NCI-H2029 treated with DMSO at 0.1 percent for 48 hours (cell line): ENCODE data around the gene OR5M10.
"Not testable (repeated sequence)": the region's sequence is repeated elsewhere in the genome, so short reads cannot be mapped to it uniquely, and the experiment has no call there.

Experiments
- DNase-seq: peaks from one replicate; lab custom pipeline; 2025; lab: John Stamatoyannopoulos, UW

Gene OR5M10

GRCh38 chr11:56577621-56578020, at the start of gene OR5M10:
Gene OR5M10, minus strand, starts transcription at chr11:56577721. Its CDS starts 0 bp downstream, at chr11:56577721.
- no peak for DNase-seq

- no peak for DNase-seq
Observed at GRCh38 chr11:56625946-56626345, 48.4 kb upstream of the OR5M10 start.

DNA sequence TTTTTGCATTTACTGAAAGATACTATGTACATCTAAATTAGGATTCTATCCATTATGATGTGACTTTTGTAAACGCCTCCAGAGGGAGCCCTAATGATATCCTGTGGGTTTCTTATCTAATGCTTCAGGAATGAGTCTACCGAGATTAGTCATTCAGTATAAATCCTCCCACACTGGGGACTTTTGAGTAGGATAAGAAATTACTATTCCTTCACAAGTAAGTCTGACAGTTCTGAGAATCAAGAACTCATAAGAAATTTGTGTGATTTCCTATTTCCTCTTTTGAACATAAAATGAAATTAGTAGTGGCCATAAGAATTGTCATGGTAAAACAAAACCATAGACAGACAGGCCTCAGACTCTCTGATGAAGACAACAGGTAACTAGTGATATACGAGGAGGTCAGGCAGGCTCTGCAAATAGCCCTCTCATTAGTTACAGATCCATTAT, 47.2 kb upstream of the OR5M10 start:
- no peak for DNase-seq

DNA sequence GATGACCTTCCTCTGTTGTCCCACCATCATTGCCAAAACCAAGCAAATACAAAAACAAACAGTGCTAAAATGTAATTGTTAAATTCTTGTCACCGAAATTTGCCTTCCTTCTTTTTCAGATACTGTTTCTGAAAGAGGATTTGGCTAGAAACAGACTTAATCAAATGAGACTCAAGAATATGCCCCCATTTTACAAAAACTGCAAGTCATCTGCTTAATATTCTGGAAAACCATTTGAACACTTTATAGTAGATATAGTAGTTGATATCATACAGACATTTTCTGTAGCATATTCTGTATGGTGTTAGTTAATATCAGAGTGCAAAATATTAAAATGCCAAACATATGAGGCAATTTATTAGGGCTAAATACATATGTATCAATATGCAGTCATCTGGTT, 33.7 kb upstream of the OR5M10 start:
- DNase-seq = no peak

DNA sequence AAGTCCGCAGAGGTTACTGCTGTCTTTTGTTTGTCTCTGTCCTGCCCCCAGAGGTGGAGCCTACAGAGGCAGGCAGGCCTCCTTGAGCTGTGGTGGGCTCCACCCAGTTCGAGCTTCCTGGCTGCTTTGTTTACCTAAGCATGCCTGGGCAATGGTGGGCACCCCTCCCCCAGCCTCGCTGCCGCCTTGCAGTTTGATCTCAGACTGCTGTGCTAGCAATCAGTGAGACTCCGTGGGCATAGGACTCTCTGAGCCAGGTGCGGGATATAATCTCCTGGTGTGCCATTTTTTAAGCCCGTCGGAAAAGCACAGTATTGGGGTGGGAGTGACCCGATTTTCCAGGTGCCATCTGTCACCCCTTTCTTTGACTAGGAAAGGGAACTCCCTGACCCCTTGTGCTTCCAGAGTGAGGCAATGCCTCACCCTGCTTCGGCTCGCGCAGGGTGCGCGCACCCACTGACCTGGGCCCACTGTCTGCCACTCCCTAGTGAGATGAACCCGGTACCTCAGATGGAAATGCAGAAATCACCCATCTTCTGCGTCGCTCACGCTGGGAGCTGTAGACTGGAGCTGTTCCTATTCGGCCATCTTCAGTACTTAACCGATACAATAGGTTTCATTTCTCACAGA, 14.7 kb upstream of the OR5M10 start:
- DNase-seq = not testable (repeated sequence)

- no peak for DNase-seq
Observed at GRCh38 chr11:56558574-56558973, 18.9 kb downstream of the OR5M10 start.

DNA sequence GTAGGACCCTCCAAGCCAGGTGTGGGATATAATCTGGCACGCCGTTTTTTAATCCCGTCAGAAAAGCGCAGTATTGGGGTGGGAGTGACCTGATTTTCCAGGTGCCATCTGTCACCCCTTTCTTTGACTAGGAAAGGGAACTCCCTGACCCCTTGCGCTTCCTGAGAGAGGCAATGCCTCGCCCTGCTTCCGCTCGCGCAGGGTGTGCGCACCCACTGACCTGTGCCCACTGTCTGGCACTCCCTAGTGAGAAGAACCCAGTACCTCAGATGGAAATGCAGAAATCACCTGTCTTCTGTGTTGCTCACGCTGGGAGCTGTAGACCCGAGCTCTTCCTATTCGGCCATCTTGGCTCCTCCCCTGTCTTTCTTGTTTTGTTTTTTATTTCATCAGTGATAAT, 22.8 kb downstream of the OR5M10 start:
- DNase-seq = not testable (repeated sequence)

DNA sequence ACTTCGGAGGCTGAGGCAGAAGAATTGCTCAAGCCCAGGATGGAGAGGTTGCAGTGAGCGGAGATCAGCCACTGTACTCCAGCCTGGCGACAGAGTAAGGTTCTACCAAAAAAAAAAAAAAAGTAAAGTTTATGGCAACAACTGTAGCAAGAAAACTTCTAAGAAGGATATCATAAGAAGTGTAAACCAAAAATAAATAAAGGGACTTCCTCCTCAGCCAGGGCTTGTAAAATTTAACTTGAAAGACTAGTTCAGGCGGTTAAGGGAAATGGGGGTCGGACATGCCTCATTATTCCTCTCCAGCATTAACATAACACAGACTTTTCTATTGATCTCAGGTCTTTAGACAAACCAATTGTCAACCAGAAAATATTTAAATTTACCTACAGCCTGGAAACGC, 32.0 kb downstream of the OR5M10 start:
- DNase-seq = no peak

DNA sequence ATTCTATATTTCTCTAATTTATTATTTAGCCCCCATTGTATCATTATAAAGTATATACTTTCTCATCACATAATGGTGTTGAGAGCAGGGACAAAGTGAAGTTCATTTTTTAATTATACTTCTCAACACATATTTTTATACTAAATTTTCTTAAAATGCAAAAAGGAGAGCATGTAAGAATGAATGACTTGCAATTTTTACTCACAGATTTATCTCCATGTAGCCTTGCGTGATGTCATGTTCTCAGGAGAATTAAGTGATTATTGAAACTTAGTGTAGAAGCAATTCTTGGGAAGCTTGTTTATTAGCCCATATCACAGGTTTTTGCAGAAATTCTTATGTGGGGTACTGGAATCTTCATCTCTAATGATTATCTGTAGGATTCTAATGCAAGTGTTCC, 33.8 kb downstream of the OR5M10 start:
- DNase-seq = no peak

- DNase-seq = no peak
Observed at GRCh38 chr11:56543157-56543556, 34.4 kb downstream of the OR5M10 start, which contains the start of gene OR5M11. Gene OR5M11, minus strand, starts transcription at chr11:56543257. Its CDS starts 0 bp downstream, at chr11:56543257.

DNA sequence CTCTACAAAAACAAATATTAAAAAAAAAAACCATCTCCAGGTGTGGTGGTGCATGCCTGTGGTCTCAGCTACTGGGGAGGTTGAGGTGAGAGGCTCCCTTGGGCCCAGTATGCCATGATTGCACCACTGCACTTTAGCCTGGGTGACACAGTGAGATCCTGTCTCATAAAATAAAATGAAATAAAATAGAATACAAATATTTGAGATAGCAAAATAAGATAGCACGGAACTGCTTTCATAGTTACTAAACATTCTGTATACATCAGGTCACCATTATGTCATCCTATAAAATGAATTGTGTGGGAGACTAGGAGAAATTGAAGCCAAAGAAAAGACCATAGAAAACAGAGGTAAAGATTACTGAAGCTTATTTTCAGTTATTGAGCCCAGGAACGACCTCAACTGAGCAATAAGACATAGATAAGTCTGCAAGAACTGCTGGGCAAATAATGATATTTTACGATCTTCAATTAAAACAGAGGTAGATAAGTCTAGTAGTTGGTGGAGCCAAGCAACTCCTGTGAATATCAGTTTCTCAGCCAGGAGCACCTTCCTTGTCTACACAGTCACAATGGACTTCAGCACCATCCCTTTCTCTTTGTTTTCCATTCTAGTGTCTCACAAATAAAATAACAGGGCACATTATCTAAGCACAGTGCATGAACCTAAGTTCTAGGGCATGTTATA, 44.3 kb downstream of the OR5M10 start:
- DNase-seq = no peak

DNA sequence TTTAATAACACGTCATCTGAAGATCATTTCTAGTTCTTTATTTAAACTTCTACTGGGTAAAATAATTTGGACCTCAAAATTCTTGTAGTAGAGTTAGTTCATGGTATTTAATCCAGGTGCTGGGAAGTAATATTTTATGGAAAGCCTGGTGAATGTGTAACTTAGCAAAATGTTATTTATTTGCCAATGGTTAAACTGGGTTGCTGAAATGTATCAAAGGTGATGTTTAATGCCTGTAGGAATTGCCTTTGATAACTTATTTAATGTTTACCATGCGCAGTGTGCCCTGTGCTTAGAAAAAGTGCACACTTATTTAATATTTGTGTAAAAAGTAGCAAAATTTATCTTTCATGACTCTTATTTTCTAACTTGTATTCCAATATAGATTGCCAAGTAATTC, 45.7 kb downstream of the OR5M10 start:
- no peak for DNase-seq
